Peyer's patch (tissue), 4 donors: ENCODE measurements around the gene IKBIP. TPM values are rescaled to one million over a fixed set of nuclear protein-coding genes. Genes with fewer than 3 reads are reported as not detected.

Source experiments
- DNase-seq, 3 donors: peaks; one replicate each; pipeline ENCODE4 v3.0.0-alpha.2; 2017 to 2019
- H3K27ac ChIP-seq, 4 donors: fragments of 200-600 bp; sonication (generic); one replicate each; pipeline ENCODE4 v1.5.1; 2016 to 2019
- H3K27me3 ChIP-seq, 2 donors: fragments of 200-600 bp; sonication (generic); one replicate each; pipeline ENCODE4 v1.5.1; 2019
- H3K36me3 ChIP-seq, 3 donors: fragments of 200-600 bp; sonication (generic); one replicate each; pipeline ENCODE4 v1.5.1; 2016 to 2019
- H3K4me1 ChIP-seq, 4 donors: fragments of 200-600 bp; sonication (generic); one replicate each; pipeline ENCODE4 v1.5.1; 2016 to 2019
- H3K4me3 ChIP-seq, 4 donors: fragments of 200-600 bp; sonication (generic); 1 replicate in 3 of 4; 2 replicates in 1 of 4; pipeline ENCODE4 v1.5.1; 2016 to 2019; ENCODE audit warnings: mild to moderate bottlenecking in 1 of 4
- H3K9me3 ChIP-seq, 4 donors: fragments of 200-600 bp; sonication (generic); one replicate each; pipeline ENCODE4 v1.5.1; 2016 to 2019; ENCODE audit warnings: mild to moderate bottlenecking in 1 of 4
- POLR2A ChIP-seq, 2 donors: fragments of 450-650 bp; IDR thresholded peaks; one replicate each; pipeline ENCODE4 v1.5.1; 2017; ENCODE audit warnings: antibody characterized with exemption in 2 of 2, mild to moderate bottlenecking in 2 of 2, moderate library complexity in 2 of 2
- total RNA-seq, 4 donors: library from RNA; depleted of rRNA; stranded (reverse); fragments of >200 nt; gene quantifications; one replicate each; pipeline ENCODE4 v1.1.0, GENCODE V29; 2016
- TF ChIP-seq, protein P1 (sequence below), 6 experiments: fragments of 450-650 bp in 4 of 6; fragments of 200-600 bp in 2 of 6; sonication (generic) in 1 of 6; IDR thresholded peaks; one replicate each; pipeline ENCODE4 v1.5.1; 2017 to 2019; ENCODE audit warnings: antibody characterized with exemption in 6 of 6, mild to moderate bottlenecking in 3 of 6, moderate library complexity in 1 of 6

Gene IKBIP, protein sequence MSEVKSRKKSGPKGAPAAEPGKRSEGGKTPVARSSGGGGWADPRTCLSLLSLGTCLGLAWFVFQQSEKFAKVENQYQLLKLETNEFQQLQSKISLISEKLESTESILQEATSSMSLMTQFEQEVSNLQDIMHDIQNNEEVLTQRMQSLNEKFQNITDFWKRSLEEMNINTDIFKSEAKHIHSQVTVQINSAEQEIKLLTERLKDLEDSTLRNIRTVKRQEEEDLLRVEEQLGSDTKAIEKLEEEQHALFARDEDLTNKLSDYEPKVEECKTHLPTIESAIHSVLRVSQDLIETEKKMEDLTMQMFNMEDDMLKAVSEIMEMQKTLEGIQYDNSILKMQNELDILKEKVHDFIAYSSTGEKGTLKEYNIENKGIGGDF
- total RNA-seq = 10 to 100 TPM in 1 of 4 donors, 1 to 10 TPM in 2, not detected in 1; 2.6 to 10.7 (median 3.8) TPM

DNA sequence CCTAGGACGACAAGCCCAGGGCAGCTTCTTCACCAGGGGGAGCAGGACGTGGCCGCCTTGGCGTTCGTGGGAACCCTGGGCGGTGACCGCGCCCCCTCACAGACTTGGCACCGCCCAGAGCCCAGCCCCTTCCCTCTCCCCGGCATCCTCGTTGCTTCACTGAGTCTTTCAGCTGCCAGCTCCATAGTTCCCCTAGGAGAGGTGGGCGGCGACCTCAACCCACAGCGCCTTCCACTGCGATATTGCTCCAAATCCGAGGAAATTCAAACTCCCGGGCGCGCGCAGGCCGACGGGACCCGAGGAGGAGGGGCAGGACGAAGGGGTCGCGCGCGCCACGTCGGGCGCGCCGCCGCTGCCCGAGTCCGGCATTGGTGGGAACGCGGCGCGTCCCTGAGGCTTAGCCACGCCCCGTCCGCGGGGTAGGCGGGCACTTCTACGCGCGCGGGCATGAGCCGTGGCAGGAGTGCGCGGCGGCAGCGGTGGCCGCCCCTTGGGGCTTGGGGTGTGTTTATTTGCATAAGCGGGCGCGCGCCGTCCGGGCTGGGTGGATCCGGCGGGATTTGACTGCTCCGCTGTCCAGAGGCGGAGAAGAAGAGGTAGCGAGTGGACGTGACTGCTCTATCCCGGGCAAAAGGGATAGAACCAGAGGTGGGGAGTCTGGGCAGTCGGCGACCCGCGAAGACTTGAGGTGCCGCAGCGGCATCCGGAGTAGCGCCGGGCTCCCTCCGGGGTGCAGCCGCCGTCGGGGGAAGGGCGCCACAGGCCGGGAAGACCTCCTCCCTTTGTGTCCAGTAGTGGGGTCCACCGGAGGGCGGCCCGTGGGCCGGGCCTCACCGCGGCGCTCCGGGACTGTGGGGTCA lies at the start of gene IKBIP, which contains the start of gene APAF1:
Gene IKBIP, minus strand, starts transcription at position 77 of the 860 bp plus-strand sequence. CDS start 87 bp downstream, outside the sequence.
Gene APAF1, plus strand, starts transcription at position 579 of the 860 bp plus-strand sequence. CDS start 3,070 bp downstream, outside the sequence.
- Histone ChIP-seq H3K4me3 (peak within 1 kb of the TSS; percentile 67 to 95 (median 83)), H3K27ac (peak within 1 kb of the TSS; percentile 88 to 95 (median 90)), H3K9me3 (no peaks in the 10 kb centered on the region), H3K36me3 (peaks cover 0 to 20% (median 0%) of the 10 kb centered on the region in 3 donors), H3K27me3 (no peaks in the 10 kb centered on the region), H3K4me1 (peaks cover 0 to 11% (median 3%) of the 10 kb centered on the region in 4 donors)
- TF ChIP-seq POLR2A (IDR thresholded peaks at IDR 0.05) = peak; percentile 88 to 93
- TF ChIP-seq, protein P1, sequence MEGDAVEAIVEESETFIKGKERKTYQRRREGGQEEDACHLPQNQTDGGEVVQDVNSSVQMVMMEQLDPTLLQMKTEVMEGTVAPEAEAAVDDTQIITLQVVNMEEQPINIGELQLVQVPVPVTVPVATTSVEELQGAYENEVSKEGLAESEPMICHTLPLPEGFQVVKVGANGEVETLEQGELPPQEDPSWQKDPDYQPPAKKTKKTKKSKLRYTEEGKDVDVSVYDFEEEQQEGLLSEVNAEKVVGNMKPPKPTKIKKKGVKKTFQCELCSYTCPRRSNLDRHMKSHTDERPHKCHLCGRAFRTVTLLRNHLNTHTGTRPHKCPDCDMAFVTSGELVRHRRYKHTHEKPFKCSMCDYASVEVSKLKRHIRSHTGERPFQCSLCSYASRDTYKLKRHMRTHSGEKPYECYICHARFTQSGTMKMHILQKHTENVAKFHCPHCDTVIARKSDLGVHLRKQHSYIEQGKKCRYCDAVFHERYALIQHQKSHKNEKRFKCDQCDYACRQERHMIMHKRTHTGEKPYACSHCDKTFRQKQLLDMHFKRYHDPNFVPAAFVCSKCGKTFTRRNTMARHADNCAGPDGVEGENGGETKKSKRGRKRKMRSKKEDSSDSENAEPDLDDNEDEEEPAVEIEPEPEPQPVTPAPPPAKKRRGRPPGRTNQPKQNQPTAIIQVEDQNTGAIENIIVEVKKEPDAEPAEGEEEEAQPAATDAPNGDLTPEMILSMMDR (IDR thresholded peaks at IDR 0.05) = no peak
- DNase-seq = peak; percentile 98 to 99 (median 99)

DNA sequence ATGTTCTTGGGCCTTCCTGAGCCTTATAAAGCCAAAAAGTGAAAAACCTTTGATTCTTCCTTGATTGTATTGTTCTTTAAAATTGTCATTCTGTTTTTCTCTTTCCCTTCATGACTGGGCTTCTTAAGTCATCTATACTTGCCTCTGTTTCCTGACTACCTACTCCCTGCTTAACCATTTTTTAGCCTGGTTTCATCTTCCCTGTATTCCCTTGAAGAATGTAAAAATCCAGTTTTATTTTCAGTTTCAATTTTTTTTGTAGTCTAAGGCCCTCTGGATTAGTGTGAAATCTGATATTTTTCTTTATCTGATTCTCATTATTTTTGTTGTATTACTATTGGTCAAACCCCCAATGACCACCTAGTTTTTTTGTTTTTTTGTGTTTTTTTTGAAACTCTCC lies 46.8 kb upstream of the IKBIP start:
- no peaks in the 10 kb centered on the region for H3K4me1 ChIP-seq
- no peak overlapping the region for H3K27ac ChIP-seq
- no peaks in the 10 kb centered on the region for H3K9me3 ChIP-seq
- no peak for DNase-seq
- H3K4me3 ChIP-seq = no peak overlapping the region
- TF ChIP-seq POLR2A (IDR thresholded peaks at IDR 0.05) = no peak
- TF ChIP-seq, protein P1 (IDR thresholded peaks at IDR 0.05) = no peak
- peaks cover 0 to 62% (median 0%) of the 10 kb centered on the region in 3 donors for H3K36me3 ChIP-seq
- H3K27me3 ChIP-seq = no peaks in the 10 kb centered on the region

GRCh38 chr12:98686603-98687002 lies 42.0 kb upstream of the IKBIP start:
- H3K27ac ChIP-seq = no peak overlapping the region
- H3K36me3 ChIP-seq = peaks cover 0 to 84% (median 0%) of the 10 kb centered on the region in 3 donors
- DNase-seq = no peak
- no peaks in the 10 kb centered on the region for H3K27me3 ChIP-seq
- no peak overlapping the region for H3K4me3 ChIP-seq
- H3K4me1 ChIP-seq = no peaks in the 10 kb centered on the region
- no peaks in the 10 kb centered on the region for H3K9me3 ChIP-seq
- TF ChIP-seq, protein P1 (IDR thresholded peaks at IDR 0.05) = no peak
- no peak for TF ChIP-seq POLR2A (IDR thresholded peaks at IDR 0.05)

GRCh38 chr12:98684199-98684598 lies 39.6 kb upstream of the IKBIP start:
- DNase-seq = no peak
- Histone ChIP-seq H3K36me3 (peaks cover 0 to 94% (median 0%) of the 10 kb centered on the region in 3 donors), H3K27ac (no peak overlapping the region), H3K9me3 (no peaks in the 10 kb centered on the region), H3K4me1 (no peaks in the 10 kb centered on the region), H3K27me3 (no peaks in the 10 kb centered on the region), H3K4me3 (no peak overlapping the region)
- TF ChIP-seq, protein P1 (IDR thresholded peaks at IDR 0.05) = no peak
- TF ChIP-seq POLR2A (IDR thresholded peaks at IDR 0.05) = no peak

DNA sequence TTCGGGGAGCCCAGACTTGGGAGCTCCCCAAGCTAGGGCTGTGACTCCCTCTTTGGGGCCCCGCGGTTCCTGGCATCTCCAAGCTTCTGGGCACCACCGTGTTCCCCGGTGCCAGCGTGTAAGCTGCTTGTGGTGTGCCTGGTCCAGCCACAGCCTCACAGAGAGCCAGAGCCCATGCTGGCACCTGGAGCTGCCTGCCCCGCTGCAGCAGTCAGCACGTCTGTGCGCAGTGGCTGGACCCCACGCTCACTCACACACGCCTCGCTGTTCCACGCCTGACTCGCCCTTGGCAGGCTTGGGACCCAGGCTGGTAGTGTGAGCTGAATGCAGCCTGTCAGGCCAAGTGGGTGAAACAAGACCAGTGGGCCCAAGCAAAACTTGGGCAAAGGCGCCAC lies 35.0 kb upstream of the IKBIP start:
- no peak overlapping the region for H3K4me3 ChIP-seq
- no peak for DNase-seq

More for the DNA sequence above, 35.0 kb upstream of the IKBIP start:
- Histone ChIP-seq H3K27me3 (no peaks in the 10 kb centered on the region), H3K27ac (no peak overlapping the region), H3K9me3 (no peaks in the 10 kb centered on the region), H3K4me1 (no peaks in the 10 kb centered on the region), H3K36me3 (peaks cover 0 to 87% (median 0%) of the 10 kb centered on the region in 3 donors)
- TF ChIP-seq, protein P1 (IDR thresholded peaks at IDR 0.05) = no peak
- TF ChIP-seq POLR2A (IDR thresholded peaks at IDR 0.05) = no peak
